OCI-LY7 (cell line): Measurements from ENCODE around the gene STK38L.

Experiments used
- CTCF ChIP-seq: fragments of 200-600 bp; sonication (generic); conservative IDR thresholded peaks from 2 replicates; pipeline ENCODE4 v1.5.1; 2014; ENCODE audit warnings: mild to moderate bottlenecking, antibody characterized with exemption, low read length, moderate library complexity, mixed read lengths
- EZH2phosphoT487 ChIP-seq: fragments of 200-600 bp; sonication (generic); IDR thresholded peaks from 2 replicates; pipeline ENCODE4 v1.6.1; 2018; ENCODE audit warnings: low read depth, borderline replicate concordance, mild to moderate bottlenecking, mixed run types, antibody characterized with exemption, low read length, moderate library complexity, mixed read lengths

GRCh38 chr12:27220988-27221345, 23.1 kb upstream of the STK38L start:
- no peak for TF ChIP-seq CTCF
- no peak for TF ChIP-seq EZH2phosphoT487
